GM19463 (cell line): ENCODE data around the gene PDE5A.

Source experiments
- ATAC-seq: cut with Tn5 transposase; IDR thresholded peaks from one replicate; pipeline ENCODE4 v1.9.1; 2021; ENCODE audit warnings: mild to moderate bottlenecking, moderate library complexity; ENCODE audit not compliant: unreplicated experiment

PDE5A gene

GRCh38 chr4:119525005-119525749, 103.4 kb downstream of the PDE5A start:
- ATAC-seq, result no peak

GRCh38 chr4:119523399-119523798, 105.2 kb downstream of the PDE5A start:
- ATAC-seq, result no peak

- ATAC-seq, result no peak
These were observed 107.3 kb downstream of the PDE5A start for GRCh38 chr4:119521268-119521667.

- ATAC-seq, result no peak
These were observed 109.6 kb downstream of the PDE5A start for GRCh38 chr4:119518915-119519410.

GRCh38 chr4:119518230-119518892, 110.2 kb downstream of the PDE5A start:
- no peak for ATAC-seq

- no peak for ATAC-seq
These were observed 111.0 kb downstream of the PDE5A start for GRCh38 chr4:119517361-119518229.

GRCh38 chr4:119512398-119512797, 116.2 kb downstream of the PDE5A start:
- ATAC-seq, result no peak

- no peak for ATAC-seq
These were observed 118.0 kb downstream of the PDE5A start for GRCh38 chr4:119510395-119511149.

GRCh38 chr4:119508281-119508680, 120.3 kb downstream of the PDE5A start:
- no peak for ATAC-seq

- no peak for ATAC-seq
These were observed 121.8 kb downstream of the PDE5A start for GRCh38 chr4:119506806-119507205.

GRCh38 chr4:119504616-119505015, 124.0 kb downstream of the PDE5A start:
- ATAC-seq, result no peak

- ATAC-seq, result no peak
These were observed 126.9 kb downstream of the PDE5A start for GRCh38 chr4:119501740-119502139.

- no peak for ATAC-seq
These were observed 130.1 kb downstream of the PDE5A start for GRCh38 chr4:119498527-119498926.

- no peak for ATAC-seq
These were observed 134.7 kb downstream of the PDE5A start for GRCh38 chr4:119493886-119494285.

GRCh38 chr4:119493419-119493818, 135.2 kb downstream of the PDE5A start:
- ATAC-seq, result no peak

- ATAC-seq, result no peak
These were observed 138.3 kb downstream of the PDE5A start for GRCh38 chr4:119490335-119490734.

- no peak for ATAC-seq
These were observed 139.3 kb downstream of the PDE5A start for GRCh38 chr4:119489305-119489704.

GRCh38 chr4:119480331-119480730, 148.3 kb downstream of the PDE5A start:
- no peak for ATAC-seq

- ATAC-seq, result no peak
These were observed 148.8 kb downstream of the PDE5A start for GRCh38 chr4:119479835-119480234.

- no peak for ATAC-seq
These were observed 149.3 kb downstream of the PDE5A start for GRCh38 chr4:119479180-119479808.
